Measurements from ENCODE around the gene MORC4.

The MORC4 gene

GRCh38 chrX:106927023-106927422 is 73.0 kb downstream of the MORC4 start:
- DNase-seq (ENCODE audit: low read depth) = no peak
- no peak for TF ChIP-seq CTCF (IDR thresholded peaks at IDR 0.05; ENCODE audit: insufficient read depth, low read depth, low read length, missing control alignments)
- no peak overlapping the region for H3K4me3 ChIP-seq (ENCODE audit: low read depth, low read length)

- H3K4me3 ChIP-seq (ENCODE audit: low read depth, low read length) = no peak overlapping the region
- DNase-seq (ENCODE audit: low read depth) = no peak
- no peak for TF ChIP-seq CTCF (IDR thresholded peaks at IDR 0.05; ENCODE audit: insufficient read depth, low read depth, low read length, missing control alignments)
Measured at GRCh38 chrX:106921637-106922036, 78.4 kb downstream of the MORC4 start.

GRCh38 chrX:106919932-106920452 is 80.0 kb downstream of the MORC4 start, which contains the start of gene CLDN2:
TSS of gene CLDN2 (plus strand) at chrX:106920402. CDS start at chrX:106928229, 7,827 bp downstream.
- no peak within 1 kb of the TSS for H3K4me3 ChIP-seq (ENCODE audit: low read depth, low read length)
- TF ChIP-seq CTCF (IDR thresholded peaks at IDR 0.05; ENCODE audit: insufficient read depth, low read depth, low read length, missing control alignments) = no peak
- no peak for DNase-seq (ENCODE audit: low read depth)

- TF ChIP-seq CTCF (IDR thresholded peaks at IDR 0.05; ENCODE audit: insufficient read depth, low read depth, low read length, missing control alignments) = no peak
Measured at GRCh38 chrX:106917830-106918500, 82.0 kb downstream of the MORC4 start.

GRCh38 chrX:106912864-106913263 is 87.1 kb downstream of the MORC4 start:
- H3K4me3 ChIP-seq (ENCODE audit: low read depth, low read length) = no peak overlapping the region
- DNase-seq (ENCODE audit: low read depth) = no peak
- no peak for TF ChIP-seq CTCF (IDR thresholded peaks at IDR 0.05; ENCODE audit: insufficient read depth, low read depth, low read length, missing control alignments)

More at GRCh38 chrX:106917830-106918500, 82.0 kb downstream of the MORC4 start:
- no peak for DNase-seq (ENCODE audit: low read depth)
- no peak overlapping the region for H3K4me3 ChIP-seq (ENCODE audit: low read depth, low read length)

GRCh38 chrX:106906361-106906760 is 93.7 kb downstream of the MORC4 start:
- DNase-seq (ENCODE audit: low read depth) = no peak
- no peak for TF ChIP-seq CTCF (IDR thresholded peaks at IDR 0.05; ENCODE audit: insufficient read depth, low read depth, low read length, missing control alignments)
- H3K4me3 ChIP-seq (ENCODE audit: low read depth, low read length) = no peak overlapping the region
